ENCODE measurements around the gene LIX1L.

GRCh38 chr1:145918992-145919939, 38.6 kb downstream of the LIX1L start:
- TF ChIP-seq CTCF (conservative IDR thresholded peaks at IDR 0.05 in 1 of 2, IDR thresholded peaks at IDR 0.05 in 1 of 2; ENCODE audit: low read depth in 1 of 2, low read length in 2 of 2) (no peak), EZH2 (IDR thresholded peaks at IDR 0.05; ENCODE audit: low read length, missing control alignments) (no peak)
